Effector CD4-positive, alpha-beta T cell (primary cell): ENCODE data around the gene ZNRF3.
"Not testable (repeated sequence)": the region's sequence is repeated elsewhere in the genome, so short reads cannot be mapped to it uniquely, and the experiment has no call there.

Experiments
- DNase-seq: peaks from one replicate; pipeline ENCODE4 v3.0.0-alpha.2; 2020

ZNRF3 gene

DNA sequence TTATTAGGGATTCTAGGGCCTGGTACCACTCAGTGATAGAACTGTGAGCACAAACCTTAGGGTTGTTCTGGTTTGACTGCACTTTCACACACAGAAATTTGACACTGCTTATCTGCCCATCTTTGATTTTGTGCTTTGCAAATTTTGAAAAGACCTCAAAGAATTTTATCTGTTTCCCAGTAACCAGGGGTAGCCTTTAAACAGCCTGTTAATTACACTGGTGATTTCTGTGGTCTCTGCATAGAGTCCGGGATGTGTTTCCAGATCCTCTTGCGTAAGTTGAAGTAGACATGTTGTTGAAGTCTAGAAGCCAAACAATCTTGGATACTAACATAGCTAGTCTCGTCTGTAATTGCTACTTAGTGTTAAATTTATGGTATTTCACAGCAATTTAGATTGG is 103.0 kb downstream of the ZNRF3 start:
- no peak for DNase-seq

GRCh38 chr22:28988457-28988856 is 105.1 kb downstream of the ZNRF3 start:
- DNase-seq, result no peak

GRCh38 chr22:28989035-28989464 is 105.7 kb downstream of the ZNRF3 start:
- no peak for DNase-seq

GRCh38 chr22:28989484-28989883 is 106.1 kb downstream of the ZNRF3 start:
- DNase-seq, result no peak

GRCh38 chr22:28989912-28990311 is 106.5 kb downstream of the ZNRF3 start:
- DNase-seq, result no peak

DNA sequence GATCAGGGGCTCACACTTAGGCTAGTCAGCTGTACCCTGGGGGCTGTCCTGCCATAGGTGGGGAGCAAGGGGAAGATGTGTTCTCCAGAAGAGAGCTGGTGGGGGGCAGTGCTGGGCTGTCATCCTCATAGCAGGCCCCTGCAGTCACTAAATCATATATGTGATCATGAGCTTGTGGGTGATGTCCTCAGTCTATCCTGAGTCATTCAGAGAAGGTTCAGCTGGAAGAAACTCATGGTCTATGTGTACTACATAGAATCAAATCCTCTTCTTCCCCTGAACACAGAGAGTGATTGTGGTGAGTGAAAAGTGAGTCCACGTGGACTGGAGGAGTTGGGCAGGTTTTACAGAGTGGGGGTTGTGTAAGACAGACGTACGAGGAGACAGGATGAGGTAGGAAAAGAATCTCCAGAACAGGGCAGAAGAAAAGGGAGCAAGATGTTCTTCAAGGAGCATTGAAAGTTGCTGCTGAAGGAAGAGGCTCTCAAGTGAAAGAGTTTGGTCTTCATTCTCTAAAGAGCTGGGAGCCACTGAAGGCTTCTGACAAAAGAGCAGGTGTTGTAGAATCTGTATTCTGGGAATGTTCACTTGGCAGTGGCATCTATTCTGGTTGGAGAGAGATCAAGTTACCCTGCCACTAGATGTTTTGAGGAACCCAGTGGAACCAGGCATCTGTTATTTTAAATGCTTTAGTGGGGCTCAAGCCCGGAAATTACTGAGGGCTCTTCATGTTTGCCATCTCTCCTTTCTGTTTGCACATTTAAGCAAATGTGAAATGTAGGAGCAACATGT is 109.4 kb downstream of the ZNRF3 start:
- no peak for DNase-seq

DNA sequence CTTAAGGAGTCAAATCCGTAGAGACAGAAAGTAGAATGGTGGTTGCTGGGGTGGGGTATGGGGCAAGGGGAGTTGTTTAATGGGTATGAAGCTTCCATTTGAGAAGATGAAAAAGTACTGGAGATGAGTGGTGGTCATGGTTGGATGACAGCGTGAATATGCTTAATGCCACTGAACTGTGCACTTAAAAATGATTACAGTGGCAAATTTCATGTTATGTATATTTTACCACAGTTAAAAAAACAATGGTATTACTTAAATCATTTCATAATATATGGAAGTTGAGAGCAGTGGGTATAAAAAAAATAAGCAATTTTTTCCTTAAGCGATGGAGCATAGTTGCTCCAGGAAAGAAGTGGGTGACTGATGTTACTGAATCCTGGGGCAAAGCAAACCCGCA is 111.2 kb downstream of the ZNRF3 start:
- no peak for DNase-seq

- no peak for DNase-seq
Observed at GRCh38 chr22:28995551-28995950, 112.2 kb downstream of the ZNRF3 start.

DNA sequence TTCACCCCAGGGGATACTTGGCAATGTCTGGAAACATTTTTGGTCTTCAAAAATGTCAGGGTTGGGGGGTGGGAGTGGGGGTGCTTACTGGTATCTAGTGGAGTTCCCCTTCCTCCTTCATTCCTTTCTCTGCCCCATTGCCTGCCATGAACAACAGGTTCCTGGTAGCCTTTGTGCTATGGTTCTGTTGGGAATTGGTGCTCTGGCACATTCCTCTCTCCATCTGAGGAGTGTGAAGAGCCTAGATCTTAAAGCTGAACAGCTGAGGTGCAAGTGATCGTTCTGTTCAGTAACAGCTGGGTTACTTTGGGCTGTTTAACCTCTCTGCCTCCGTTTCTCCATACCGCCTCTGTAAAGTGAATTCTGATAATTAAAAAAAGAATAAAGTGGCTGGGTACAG is 114.0 kb downstream of the ZNRF3 start:
- DNase-seq, result no peak

GRCh38 chr22:28998681-28999080 is 115.3 kb downstream of the ZNRF3 start:
- no peak for DNase-seq

DNA sequence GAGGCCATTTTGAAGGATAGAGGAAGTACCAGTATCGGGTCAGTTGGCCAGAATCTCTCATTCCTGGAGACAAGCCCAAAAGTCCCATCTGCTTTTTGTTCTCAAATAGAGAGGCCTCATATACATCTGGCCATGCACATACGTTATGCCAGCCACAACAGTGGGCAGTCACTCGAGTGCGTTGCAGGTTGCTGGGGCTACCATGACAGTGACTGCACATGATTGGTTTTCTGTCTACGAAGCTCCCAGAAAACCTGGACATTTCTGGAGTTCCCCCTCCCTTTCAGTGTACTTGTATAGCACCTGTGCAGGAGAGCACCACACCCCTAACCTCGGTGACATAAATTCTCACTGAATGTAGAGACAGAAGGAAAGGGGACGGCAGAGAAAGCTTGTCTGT is 116.1 kb downstream of the ZNRF3 start:
- DNase-seq, result no peak

DNA sequence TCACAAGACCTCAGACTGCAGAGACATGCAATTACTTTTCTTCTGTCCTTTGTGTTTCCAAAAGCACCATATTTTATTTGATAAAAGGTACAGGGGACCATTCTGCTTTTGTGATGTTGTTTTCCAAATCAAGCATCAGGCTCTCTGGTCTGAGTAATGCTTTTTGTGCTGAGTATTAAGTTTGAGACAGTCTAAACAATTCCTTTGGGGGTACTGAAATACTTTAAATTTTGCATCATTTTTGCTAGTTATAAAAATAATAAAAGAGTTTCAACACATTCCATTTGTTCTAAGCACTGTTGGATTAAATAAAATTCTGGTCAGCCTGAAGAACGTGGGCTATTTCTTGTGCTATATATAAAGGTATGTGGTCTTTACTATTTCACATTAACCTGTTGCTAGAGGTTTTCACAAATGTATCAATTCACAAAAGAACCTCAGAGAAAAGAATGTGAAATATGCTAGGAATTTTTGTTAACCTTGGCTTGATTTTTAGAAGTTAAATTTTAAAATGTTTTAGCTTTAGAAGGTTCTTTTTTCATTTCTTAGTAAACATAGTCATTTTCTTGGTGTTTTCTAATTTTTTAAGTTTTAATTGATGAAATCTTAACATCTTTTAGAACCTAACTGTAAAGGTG is 116.7 kb downstream of the ZNRF3 start:
- DNase-seq, result no peak

DNA sequence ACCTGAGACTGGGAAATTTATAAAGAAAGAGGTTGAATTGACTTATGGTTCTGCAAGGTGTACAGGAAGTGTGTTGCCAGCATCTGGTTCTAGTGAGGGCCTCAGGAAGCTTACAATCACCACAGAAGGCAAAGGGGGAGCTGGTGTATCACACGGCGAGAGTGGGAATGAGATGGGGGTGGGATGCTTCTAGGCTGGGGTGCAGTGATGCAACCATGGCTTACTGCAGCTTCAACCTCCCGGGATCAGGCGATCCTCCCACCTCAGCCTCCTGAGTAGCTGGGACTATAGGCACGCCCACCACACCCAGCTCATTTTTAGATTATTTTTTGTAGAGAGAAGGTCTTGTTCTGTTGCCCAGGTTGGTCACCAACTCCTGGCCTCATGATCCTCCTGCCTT is 117.3 kb downstream of the ZNRF3 start:
- no peak for DNase-seq

DNA sequence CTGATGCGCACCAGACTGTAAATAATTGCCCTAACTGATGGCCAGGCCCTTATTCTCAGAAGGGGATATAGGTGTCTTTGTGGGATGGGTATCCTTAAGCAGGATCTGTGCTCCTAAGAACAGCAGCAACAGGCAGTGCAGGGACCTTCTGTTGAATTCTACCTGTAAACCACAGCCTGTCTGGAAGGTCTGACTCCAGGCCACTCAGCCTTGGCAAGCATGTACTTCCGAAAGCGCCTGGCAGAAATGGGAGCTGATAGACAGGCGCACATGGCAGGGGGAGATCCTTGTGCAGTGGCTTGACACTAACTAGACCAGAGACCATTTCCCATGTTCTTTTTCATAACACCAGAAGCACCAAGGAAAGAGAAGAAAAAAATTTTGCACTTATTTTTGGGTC is 119.2 kb downstream of the ZNRF3 start:
- DNase-seq, result no peak

DNA sequence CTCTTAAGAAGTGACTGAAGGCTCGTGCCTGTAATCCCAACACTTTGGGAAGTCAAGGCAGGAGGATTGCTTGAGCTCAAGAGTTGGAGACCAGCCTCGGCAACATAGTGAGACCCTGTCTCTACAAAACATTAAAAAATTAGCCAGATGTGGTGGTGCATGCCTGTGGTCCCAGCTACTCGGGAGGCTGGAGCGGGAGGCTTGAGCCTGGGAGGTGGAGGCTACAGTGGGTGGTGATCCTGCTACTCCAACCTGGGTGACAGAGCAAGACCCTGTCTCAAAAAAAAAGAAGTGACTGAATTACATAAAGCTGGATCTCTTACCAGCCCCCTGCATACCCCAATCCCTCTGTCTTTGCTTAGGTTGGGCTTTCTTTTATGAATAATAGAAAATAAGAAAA is 120.2 kb downstream of the ZNRF3 start:
- DNase-seq, result no peak

GRCh38 chr22:29003975-29004646 is 120.7 kb downstream of the ZNRF3 start:
- no peak for DNase-seq

- no peak for DNase-seq
Observed at GRCh38 chr22:29004647-29005371, 121.4 kb downstream of the ZNRF3 start.

- not testable (repeated sequence) for DNase-seq
Observed at GRCh38 chr22:29005754-29006153, 122.4 kb downstream of the ZNRF3 start.

GRCh38 chr22:29006346-29006745 is 123.0 kb downstream of the ZNRF3 start:
- no peak for DNase-seq

- DNase-seq, result no peak
Observed at GRCh38 chr22:29009148-29009547, 125.8 kb downstream of the ZNRF3 start.

DNA sequence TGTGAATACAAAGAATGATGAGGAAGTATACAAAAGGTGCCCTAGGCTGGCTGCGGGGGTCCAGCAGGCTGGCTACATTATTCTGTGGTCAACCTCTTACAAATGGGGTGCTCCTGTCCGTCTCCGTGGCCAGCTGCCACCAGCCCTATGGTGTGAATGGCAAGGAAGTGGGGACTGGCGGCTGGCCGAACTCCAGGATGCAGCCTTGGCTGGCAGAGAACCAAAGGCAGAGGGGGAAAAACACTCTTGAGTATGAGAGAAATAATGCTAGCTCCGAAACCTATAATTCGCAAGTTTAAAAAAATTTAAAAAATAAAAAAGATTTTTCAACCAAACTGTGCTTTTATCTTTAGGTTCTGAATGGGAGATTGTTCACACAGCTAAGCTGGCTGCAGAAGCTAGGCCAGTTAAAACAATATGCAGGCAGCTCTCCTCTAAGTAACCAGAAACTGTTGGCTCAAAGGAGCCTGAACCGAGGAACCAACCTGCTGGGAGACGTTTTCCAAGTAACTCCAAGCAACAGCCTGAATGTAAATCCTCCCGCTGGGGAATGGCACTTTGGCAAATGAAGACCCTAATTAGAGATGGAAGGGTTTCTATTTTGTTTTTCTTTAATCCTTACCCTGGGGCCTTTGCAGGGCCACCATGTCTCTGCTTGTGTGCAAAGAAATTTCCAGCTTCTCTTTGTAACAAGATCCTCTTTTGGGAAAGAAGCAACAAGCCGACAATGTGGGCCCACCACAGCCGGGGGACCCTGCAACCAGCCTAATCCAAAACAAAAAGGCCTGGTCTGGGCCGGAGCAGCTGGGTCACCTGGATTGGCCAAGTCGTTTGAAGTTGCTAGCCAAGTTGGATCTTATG is 128.1 kb downstream of the ZNRF3 start:
- DNase-seq, result no peak

GRCh38 chr22:29012101-29012433 is 128.7 kb downstream of the ZNRF3 start:
- DNase-seq, result no peak
